GM10266 (cell line): ENCODE data around the gene DCHS2.

Experiments used
- DNase-seq: peaks from one replicate; pipeline ENCODE4 v3.0.0; 2012; ENCODE audit errors: extremely low spot score
- CTCF ChIP-seq: IDR thresholded peaks from 2 replicates; pipeline ENCODE4 v1.5.1; 2012; ENCODE audit warnings: mild to moderate bottlenecking, low read depth; ENCODE audit not compliant: control insufficient read depth, insufficient read depth; ENCODE audit errors: missing control alignments

The DCHS2 gene

GRCh38 chr4:154521607-154522006, 30.0 kb upstream of the DCHS2 start:
- no peak for DNase-seq
- TF ChIP-seq CTCF, result no peak

DNA sequence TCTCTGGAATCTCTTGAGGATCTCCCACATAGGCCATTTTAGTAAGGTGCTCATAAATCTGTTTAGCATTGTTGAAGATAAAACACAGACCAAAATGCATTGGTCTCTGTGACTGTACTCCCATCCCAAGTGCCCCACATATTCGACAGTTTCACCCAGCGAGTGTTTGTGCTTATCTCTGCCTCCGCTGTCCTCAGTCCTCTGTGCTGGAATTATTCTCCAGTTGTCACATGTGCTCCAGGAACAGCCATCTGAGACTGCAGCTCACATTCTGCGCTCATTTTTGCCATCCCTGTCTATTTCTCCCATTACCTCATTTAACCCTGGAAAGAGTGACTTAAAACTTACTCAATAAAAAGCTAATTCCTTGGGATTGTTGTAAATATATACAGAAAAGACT, 27.6 kb upstream of the DCHS2 start:
- no peak for DNase-seq
- TF ChIP-seq CTCF, result no peak

GRCh38 chr4:154517591-154517990, 26.0 kb upstream of the DCHS2 start:
- no peak for DNase-seq
- TF ChIP-seq CTCF, result no peak

- no peak for DNase-seq
- no peak for TF ChIP-seq CTCF
These were observed 24.9 kb upstream of the DCHS2 start for GRCh38 chr4:154516318-154517029.

GRCh38 chr4:154511981-154512380, 20.4 kb upstream of the DCHS2 start:
- DNase-seq, result no peak
- TF ChIP-seq CTCF, result no peak

GRCh38 chr4:154511548-154511947, 19.9 kb upstream of the DCHS2 start:
- DNase-seq, result no peak
- TF ChIP-seq CTCF, result no peak

DNA sequence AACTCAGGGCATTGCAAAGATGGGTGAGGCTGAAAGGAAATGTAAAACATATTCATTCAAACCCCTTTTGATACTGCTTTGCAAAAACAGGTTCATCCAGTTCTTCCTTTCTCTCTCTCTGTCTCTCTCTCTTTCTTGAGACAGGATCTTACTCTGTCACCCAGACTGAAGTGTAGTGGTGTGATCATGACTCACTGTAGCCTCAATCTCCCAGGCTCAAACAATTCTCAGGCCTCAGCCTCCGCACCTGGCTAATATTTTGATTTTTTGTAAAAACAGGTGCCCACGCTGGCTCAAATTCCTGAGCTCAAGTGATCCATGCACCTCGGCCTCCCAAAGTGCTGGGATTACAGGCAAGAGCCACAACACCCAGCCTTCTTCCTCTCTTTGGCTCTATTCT, 15.6 kb upstream of the DCHS2 start:
- TF ChIP-seq CTCF, result no peak
- no peak for DNase-seq
